GM13976 (cell line): Measurements from ENCODE around the gene GLI3.

Experiments
- DNase-seq: peaks from one replicate; pipeline ENCODE4 v3.0.0; 2012; ENCODE audit warnings: low spot score
- in situ Hi-C: fragments of 300-500 bp; cut with MboI; formaldehyde crosslinking; loops from one replicate; pipeline ENCODE4 v1.12.0; 2022; ENCODE audit warnings: low sequenced_read_pairs, mixed read lengths, inconsistent platforms; ENCODE audit not compliant: unreplicated experiment
- TF ChIP-seq, protein P1 (sequence below): IDR thresholded peaks from 2 replicates; pipeline ENCODE4 v1.5.1; 2012; ENCODE audit warnings: borderline replicate concordance, mild to moderate bottlenecking; ENCODE audit not compliant: insufficient read depth; ENCODE audit errors: extremely low read depth, missing control alignments, control extremely low read depth

The GLI3 gene

DNA sequence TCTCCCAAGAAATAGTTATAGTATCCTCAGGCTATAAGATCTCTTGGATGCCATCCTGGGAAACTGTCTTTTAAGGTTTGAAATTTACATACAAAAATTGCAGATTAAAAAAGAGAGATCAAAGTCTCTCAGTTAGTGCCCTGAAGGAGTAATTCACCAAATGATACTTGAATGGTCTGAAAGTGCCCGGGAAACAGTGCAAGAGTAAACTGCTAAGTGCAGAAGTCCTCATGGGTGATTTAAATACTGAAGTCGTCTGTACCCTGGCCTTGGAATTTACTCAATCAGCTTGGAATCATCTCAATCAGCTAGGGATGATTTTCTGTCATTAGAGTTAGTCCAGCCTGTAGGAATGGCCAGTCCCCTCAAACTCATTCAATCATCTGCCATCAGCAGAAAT, 155.3 kb downstream of the GLI3 start:
- in situ Hi-C loops = no loop called here
- TF ChIP-seq, protein P1, sequence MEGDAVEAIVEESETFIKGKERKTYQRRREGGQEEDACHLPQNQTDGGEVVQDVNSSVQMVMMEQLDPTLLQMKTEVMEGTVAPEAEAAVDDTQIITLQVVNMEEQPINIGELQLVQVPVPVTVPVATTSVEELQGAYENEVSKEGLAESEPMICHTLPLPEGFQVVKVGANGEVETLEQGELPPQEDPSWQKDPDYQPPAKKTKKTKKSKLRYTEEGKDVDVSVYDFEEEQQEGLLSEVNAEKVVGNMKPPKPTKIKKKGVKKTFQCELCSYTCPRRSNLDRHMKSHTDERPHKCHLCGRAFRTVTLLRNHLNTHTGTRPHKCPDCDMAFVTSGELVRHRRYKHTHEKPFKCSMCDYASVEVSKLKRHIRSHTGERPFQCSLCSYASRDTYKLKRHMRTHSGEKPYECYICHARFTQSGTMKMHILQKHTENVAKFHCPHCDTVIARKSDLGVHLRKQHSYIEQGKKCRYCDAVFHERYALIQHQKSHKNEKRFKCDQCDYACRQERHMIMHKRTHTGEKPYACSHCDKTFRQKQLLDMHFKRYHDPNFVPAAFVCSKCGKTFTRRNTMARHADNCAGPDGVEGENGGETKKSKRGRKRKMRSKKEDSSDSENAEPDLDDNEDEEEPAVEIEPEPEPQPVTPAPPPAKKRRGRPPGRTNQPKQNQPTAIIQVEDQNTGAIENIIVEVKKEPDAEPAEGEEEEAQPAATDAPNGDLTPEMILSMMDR = no peak
- DNase-seq = no peak

DNA sequence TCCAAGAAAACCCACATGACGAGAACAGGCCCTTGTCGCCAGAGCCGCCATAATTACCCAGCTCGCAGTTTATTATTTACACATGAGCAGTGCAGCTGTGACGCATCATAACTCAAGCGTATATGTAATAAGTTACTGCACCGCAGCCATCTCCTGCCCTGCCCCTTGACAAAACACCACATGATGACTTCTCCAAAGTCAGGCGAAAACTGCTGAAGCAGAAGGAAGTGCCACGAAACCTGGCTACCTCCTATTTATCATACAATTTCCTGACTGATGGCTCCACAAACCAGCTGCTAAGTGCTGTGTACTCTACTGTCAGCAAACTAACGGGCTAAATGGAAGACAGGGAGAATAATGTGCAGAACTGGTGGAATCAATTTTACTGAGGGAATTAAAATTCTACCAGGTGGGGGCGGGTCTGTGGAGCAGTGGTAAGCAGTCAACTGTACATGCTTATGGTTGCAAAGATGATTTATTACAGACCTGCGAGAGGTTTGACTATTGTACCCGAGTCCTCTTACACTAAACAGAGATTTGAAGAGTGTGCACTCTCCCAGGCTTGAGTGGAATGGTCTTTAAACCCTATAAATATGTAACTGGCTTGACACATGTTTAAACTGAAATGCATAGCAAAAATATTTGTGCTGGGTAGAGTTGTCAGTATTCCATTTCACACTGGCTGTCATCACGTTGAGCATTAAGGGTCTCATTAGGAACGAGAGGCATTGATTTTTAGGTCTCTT, 156.0 kb downstream of the GLI3 start:
- DNase-seq = no peak
- TF ChIP-seq, protein P1 = no peak
- in situ Hi-C loops = no loop called here

DNA sequence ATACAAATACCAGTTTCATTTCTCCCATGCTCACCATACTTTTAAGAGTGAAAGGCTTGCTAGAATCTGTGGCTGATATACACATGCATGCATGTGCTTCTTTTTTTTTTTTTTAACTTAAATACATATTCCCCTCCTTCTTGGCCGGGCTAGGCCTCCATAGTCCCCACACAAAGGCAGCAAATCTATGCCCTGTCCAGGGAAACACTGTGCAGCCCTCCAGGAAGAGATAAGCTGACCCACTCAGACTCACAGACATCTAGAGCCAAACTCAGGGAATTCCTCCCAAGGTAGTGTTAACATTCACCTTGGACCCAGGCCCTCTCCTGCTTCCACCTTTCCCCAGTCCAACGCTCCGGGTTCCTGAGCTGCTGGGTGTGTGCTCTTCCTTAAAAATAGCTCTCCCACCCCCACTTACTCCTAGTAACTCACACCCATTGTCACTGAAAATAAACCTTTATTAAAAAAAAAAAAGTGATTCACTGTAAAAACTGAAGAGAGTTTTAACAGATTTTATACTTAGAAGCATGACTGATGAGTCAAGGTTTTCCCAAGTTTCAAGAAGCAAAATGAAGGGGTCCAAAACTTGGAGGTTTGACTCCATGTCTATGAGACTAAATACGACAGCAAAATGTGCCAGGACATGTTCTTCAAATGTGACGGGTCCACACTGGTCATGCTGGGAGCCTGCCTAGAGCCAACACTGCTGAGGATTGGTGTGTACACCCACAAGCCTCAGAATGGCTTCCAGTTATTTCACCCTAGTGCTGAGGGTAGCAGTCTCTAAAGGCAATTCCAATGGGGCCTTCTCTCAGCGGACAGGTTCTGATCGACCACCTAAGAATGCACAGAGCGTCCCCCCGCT, 159.5 kb downstream of the GLI3 start:
- no peak for DNase-seq
- TF ChIP-seq, protein P1 = no peak
- in situ Hi-C loops = no loop called here

DNA sequence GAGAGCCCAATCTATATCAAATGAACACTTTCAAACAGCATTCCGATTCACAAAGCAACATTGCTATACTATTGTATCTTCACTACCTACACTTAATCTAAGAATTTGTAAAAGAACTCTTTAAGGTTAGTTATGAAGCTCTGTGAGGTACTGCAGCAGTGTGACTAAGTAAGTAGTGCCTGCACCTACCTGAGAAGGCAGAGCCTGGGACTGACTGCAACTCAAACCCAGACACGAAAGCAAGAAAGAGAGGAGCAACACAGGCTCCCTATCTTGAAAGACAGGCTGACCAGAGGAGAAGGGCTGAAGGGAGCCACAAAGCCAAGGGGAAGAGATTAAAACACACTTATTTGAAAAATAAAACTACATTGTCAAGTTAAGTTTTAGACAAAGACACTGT, 160.1 kb downstream of the GLI3 start:
- TF ChIP-seq, protein P1 = no peak
- in situ Hi-C loops = no loop called here
- DNase-seq = no peak

DNA sequence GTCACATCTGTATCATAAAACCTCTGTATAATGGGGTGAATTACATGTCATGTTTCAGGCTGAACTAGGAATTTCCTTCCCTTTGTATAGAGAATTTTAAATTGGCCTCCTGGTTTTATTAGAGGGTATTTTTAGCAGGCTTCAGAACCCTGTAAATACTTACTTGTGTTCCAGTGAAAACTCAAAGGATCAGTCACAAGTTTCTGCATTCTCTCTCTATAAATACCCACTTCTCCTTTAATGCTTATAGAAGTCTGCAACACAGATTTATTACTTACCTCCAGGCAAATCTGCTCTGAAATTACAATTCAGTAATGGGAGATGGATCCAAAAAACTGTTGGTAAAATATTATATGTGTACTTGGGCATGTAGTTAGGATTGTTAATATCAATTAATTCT, 161.6 kb downstream of the GLI3 start:
- TF ChIP-seq, protein P1 = no peak
- no peak for DNase-seq
- in situ Hi-C loops = no loop called here

DNA sequence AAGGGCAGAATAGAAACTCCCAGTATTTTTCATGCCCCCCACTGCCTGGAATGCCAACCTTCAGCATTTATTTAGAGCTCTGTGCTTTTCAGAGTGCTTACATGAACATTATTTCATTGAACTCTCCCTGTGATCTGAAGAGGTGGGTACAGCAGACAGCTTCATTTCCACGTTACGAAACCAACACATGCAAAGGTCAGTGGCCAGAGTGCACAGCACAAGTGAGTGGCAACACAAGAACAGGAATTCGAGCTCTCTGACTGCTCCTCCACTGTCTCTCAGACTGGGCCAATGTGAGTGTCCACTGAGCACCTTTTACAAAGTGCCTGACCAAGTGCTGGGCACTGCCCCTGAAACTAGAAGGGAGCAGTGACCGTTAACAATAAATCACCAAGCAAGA, 162.9 kb downstream of the GLI3 start:
- TF ChIP-seq, protein P1 = no peak
- in situ Hi-C loops = no loop called here
- no peak for DNase-seq
